Measurements from ENCODE around the gene YARS1. TPM values are rescaled to one million over a fixed set of nuclear protein-coding genes. Genes with fewer than 3 reads are reported as not detected.

The YARS1 gene
- total RNA-seq, 1 donor from 2014 or later, result 73.2 TPM

GRCh38 chr1:32742199-32742947, 74.8 kb downstream of the YARS1 start:
- Mint-ChIP-seq H3K4me1 (ENCODE audit: unreplicated experiment) (peaks cover 14% of the 10 kb centered on the region), H3K9me3 (ENCODE audit: unreplicated experiment) (no peaks in the 10 kb centered on the region), H3K36me3 (ENCODE audit: low read depth, unreplicated experiment) (peaks cover 12% of the 10 kb centered on the region), H3K27me3 (ENCODE audit: unreplicated experiment) (peaks cover 9% of the 10 kb centered on the region), H3K27ac (ENCODE audit: unreplicated experiment) (peak overlapping the region; percentile 64), H3K4me3 (ENCODE audit: unreplicated experiment) (peak overlapping the region; percentile 91)
- DNase-seq (ENCODE audit: low spot score), result peak; percentile 39
- no peak for TF ChIP-seq CTCF (IDR thresholded peaks at IDR 0.05; ENCODE audit: unreplicated experiment)

DNA sequence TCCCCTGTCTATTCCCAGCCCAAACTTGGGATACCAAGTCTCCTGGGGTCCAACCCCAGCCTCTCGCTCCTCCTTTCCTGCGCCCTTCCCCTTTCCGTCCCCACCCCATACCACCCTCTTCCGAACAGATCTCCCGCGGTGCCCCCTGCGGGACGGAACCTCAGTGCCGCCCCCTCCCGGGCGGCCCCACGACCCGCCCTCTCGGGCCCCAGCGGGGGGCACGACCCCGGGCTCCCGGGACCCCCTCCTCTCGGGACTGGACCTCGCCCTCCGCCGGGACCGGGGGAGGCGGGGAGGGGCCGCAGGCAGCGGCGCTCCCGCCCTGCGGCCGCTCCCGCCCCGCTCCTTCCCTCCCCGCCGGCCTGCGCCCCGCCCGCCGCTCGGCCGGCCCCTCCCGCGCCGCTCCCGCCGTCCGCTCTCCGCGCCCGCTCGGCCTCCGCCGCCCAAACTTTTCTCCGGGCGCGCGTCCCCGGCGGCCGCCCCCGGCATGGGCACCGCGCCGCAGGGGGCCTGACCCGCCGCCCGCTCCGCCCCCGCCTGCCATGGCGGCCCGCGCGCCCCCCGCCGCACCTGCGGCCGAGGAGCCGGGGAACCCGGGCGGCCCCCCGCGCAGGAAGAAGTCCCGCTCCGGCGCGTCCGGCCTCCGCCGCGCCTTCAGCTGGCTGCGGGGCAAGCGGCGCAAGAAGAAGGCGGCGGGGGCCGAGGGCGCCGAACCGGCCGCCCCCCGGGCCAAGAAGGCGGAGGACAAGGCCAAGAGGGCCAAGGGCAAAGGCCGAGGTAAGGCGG, 75.6 kb downstream of the YARS1 start:
- no peak for TF ChIP-seq CTCF (IDR thresholded peaks at IDR 0.05; ENCODE audit: unreplicated experiment)
- Mint-ChIP-seq H3K9me3 (ENCODE audit: unreplicated experiment) (no peaks in the 10 kb centered on the region), H3K27me3 (ENCODE audit: unreplicated experiment) (peaks cover 11% of the 10 kb centered on the region), H3K27ac (ENCODE audit: unreplicated experiment) (peak overlapping the region; percentile 30), H3K36me3 (ENCODE audit: low read depth, unreplicated experiment) (peaks cover 10% of the 10 kb centered on the region), H3K4me1 (ENCODE audit: unreplicated experiment) (peaks cover 17% of the 10 kb centered on the region), H3K4me3 (ENCODE audit: unreplicated experiment) (peak overlapping the region; percentile 94)
- DNase-seq (ENCODE audit: low spot score), result peak; percentile 37

- Mint-ChIP-seq H3K4me3 (ENCODE audit: unreplicated experiment) (peak overlapping the region; percentile 94), H3K27ac (ENCODE audit: unreplicated experiment) (peak overlapping the region; percentile 30), H3K9me3 (ENCODE audit: unreplicated experiment) (no peaks in the 10 kb centered on the region), H3K4me1 (ENCODE audit: unreplicated experiment) (peaks cover 17% of the 10 kb centered on the region), H3K27me3 (ENCODE audit: unreplicated experiment) (peaks cover 11% of the 10 kb centered on the region), H3K36me3 (ENCODE audit: low read depth, unreplicated experiment) (peaks cover 7% of the 10 kb centered on the region)
- TF ChIP-seq CTCF (IDR thresholded peaks at IDR 0.05; ENCODE audit: unreplicated experiment), result no peak
- DNase-seq (ENCODE audit: low spot score), result no peak
These were observed 76.1 kb downstream of the YARS1 start for GRCh38 chr1:32741059-32741412.

GRCh38 chr1:32736812-32737791, 80.1 kb downstream of the YARS1 start:
- TF ChIP-seq CTCF (IDR thresholded peaks at IDR 0.05; ENCODE audit: unreplicated experiment), result no peak
- Mint-ChIP-seq H3K4me1 (ENCODE audit: unreplicated experiment) (peaks cover 14% of the 10 kb centered on the region), H3K9me3 (ENCODE audit: unreplicated experiment) (no peaks in the 10 kb centered on the region), H3K36me3 (ENCODE audit: low read depth, unreplicated experiment) (no peaks in the 10 kb centered on the region), H3K4me3 (ENCODE audit: unreplicated experiment) (peak overlapping the region; percentile 48), H3K27me3 (ENCODE audit: unreplicated experiment) (peaks cover 12% of the 10 kb centered on the region), H3K27ac (ENCODE audit: unreplicated experiment) (no peak overlapping the region)
- DNase-seq (ENCODE audit: low spot score), result no peak

Measured in endothelial cell (in vitro differentiated cells).